Activated CD4-positive, alpha-beta T cell treated with anti-CD3 and anti-CD28 coated beads for 48 hours (primary cell): Measurements from ENCODE around the gene CATSPERB.
"Not testable (repeated sequence)": the region's sequence is repeated elsewhere in the genome, so short reads cannot be mapped to it uniquely, and the experiment has no call there.

ENCODE experiments used
- DNase-seq: peaks from one replicate; pipeline ENCODE4 v3.0.0-alpha.2; 2020

Gene CATSPERB

GRCh38 chr14:91731018-91731417, 868 bp downstream of the CATSPERB start:
- DNase-seq: no peak

DNA sequence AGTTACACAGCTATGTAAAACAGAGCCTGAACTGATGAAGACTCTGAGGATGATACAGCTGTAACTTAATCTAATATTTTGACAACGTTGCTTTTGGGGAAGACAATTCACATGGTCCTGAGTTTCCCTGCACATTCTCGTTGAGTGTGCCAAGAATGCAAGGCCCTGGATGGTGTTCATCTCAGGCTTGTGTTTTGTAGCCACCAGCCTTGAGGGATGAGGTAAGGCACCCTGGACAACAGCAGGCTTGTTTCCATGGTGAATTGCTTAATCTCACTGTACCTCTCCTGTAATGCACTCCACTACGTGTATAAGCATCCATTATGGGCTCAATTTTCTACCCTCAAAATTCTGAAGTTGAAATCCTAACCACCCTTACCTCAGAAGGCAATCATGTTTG, 2.1 kb downstream of the CATSPERB start:
- no peak for DNase-seq

DNA sequence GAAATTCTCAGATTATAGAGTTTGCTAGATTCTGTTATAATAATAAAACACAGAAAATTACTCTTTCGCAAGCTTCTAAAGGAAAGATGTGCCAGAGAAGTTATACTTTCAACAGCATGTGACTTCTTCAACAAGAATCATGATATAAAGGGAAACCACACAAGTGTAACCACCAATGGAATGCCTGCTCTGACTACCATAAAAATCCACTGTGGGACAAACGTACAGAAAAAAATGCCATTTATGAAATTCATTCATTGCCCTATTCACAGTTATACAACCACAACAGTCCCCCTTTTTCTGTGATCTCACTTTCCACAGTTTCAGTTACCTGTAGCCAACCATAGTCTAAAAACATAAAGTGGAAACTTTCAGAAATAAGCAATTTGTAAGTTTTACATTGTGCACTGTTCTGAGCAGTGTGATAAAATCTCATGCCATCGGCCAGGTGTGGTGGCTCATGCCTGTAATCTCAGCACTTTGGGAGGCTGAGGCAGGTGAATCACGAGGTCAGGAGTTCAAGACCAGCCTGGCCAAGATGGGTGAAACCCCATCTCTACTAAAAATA, 3.2 kb downstream of the CATSPERB start:
- peak; percentile 13 for DNase-seq

- DNase-seq: no peak
Observed at GRCh38 chr14:91727121-91727520, 4.8 kb downstream of the CATSPERB start.

- DNase-seq: no peak
Observed at GRCh38 chr14:91723501-91723900, 8.4 kb downstream of the CATSPERB start.

GRCh38 chr14:91722386-91722785, 9.5 kb downstream of the CATSPERB start:
- DNase-seq: no peak

- DNase-seq: no peak
Observed at GRCh38 chr14:91719839-91720238, 12.0 kb downstream of the CATSPERB start.

- no peak for DNase-seq
Observed at GRCh38 chr14:91716999-91717398, 14.9 kb downstream of the CATSPERB start.

DNA sequence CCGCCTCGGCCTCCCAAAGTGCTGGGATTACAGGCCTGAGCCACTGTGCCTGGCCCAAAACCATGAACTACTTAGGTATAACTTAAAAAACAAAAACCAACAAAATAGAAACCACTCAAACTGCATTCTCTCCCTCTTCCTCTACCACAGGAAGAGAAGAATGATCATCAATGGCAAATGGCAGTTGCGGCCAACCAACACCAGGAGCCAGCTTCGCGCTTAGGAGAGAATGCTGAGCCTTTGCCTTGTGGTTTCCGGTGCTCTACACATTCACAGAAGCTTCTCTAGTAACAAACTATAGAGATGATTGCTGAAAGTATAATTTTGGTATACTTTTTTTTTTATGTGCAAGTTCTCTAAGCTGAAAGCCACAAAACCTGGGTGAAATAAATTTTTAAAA, 17.1 kb downstream of the CATSPERB start:
- DNase-seq: peak; percentile 48

DNA sequence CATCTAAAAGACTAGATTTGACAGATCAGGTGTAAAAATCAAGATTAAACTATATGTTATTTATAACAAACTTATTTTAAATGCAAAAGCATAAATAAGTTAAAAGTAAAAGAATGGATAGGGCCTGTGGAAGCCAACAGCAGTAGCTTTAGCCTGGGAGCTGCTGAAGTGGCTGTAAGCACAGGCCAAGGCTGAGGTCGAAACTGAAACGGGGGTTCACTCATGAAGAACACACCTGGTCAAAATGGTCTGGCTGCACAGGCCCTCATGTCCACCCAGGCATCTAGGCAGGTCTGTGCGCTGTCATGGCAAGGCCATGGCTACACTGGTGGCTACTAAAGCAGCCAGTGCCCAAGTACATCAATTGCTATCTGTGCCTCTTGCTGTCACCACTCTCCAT, 23.1 kb downstream of the CATSPERB start:
- no peak for DNase-seq

DNA sequence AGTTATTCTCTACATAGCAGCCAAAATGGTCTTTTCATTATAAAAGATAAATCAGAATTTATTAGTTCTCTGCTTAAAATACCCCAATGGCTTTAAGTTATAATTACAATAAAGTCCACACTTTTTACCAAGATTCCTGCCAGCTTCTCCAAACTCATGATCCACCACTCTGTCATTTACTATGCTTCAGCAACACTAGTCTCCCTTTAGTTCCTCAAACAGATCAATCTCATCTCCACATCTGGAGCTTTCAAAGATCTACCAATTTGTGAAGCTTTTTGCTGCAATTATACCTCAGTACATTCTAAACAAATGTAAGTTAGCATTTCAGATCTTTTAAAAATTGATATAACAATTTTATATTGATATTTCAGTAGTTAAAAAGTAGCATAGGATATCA, 24.9 kb downstream of the CATSPERB start:
- DNase-seq: no peak

DNA sequence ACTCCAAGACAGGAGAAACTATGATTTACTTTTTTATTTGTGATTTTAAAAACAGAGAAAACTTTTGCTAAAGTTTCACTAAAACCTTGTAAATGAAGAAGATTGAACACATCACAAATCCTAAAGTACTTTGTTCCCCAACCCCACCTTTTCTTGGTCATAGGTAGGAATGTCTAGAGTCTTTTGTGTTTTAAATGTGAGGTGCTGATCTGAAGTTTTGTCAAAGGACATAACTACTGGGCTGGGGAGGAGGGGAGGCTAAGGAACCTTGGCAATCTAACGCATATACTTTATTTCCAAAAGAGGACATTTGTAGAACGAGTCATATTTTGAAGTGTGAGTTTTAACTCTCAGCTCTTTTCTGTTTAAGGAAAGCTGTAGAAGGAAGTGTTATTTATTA, 37.2 kb downstream of the CATSPERB start:
- no peak for DNase-seq

DNA sequence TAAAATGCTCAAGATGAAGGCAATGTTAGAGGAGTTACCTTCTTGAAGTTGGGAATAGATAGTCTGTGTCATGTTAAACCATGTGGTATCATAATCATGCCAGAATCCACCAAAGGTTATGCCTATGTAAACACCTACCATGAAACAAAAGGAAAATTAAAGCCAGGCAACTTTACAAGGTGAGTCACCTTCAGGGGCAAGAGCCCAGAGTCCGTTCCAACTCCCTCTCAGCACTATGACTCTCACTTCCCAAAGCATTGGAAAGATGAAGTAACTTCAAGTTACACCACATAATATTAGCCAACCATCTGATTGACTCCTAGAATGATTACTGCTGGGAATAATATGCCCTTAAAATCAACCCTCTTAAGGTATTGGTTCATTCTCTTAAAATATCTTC, 38.5 kb downstream of the CATSPERB start:
- DNase-seq: no peak

DNA sequence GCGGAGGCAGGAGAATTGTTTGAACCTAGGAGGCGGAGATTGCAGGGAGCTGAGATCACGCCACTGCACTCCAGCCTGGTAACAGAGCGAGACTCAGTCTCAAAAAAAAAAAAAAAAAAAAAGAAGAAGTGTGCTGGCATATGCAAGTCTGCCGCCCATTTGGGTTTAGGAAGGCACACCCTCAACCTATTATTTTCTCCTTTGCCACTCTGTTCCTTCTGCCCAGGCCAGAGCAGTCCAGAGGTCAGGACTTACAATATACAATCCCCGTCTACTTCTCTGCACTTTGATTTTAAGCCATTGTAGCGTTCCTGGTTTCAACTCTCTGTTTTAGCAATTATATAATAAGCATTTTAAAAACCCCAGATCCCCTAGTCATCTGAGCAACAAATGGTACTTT, 39.8 kb downstream of the CATSPERB start:
- DNase-seq: no peak

DNA sequence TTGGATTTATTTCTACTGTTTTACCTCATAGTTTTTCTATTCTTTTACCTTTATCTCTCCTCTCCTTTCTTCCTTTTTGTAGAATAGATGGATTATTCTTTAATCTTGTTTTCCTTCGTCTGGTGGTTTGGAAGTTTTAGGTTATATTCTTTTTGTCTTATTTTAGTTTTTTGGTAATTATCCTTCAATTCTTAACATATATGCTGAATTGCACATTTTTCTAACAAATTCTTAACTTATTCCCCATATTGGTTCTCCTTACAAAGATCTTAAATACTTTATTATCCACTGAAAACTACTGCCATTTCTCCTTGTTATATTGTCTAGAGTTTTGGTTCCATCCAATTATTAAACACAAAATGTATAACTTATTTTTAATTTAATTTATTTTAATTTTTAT, 42.3 kb downstream of the CATSPERB start:
- no peak for DNase-seq

- DNase-seq: not testable (repeated sequence)
Observed at GRCh38 chr14:91687436-91687835, 44.5 kb downstream of the CATSPERB start.

GRCh38 chr14:91685600-91685999, 46.3 kb downstream of the CATSPERB start:
- DNase-seq: no peak

DNA sequence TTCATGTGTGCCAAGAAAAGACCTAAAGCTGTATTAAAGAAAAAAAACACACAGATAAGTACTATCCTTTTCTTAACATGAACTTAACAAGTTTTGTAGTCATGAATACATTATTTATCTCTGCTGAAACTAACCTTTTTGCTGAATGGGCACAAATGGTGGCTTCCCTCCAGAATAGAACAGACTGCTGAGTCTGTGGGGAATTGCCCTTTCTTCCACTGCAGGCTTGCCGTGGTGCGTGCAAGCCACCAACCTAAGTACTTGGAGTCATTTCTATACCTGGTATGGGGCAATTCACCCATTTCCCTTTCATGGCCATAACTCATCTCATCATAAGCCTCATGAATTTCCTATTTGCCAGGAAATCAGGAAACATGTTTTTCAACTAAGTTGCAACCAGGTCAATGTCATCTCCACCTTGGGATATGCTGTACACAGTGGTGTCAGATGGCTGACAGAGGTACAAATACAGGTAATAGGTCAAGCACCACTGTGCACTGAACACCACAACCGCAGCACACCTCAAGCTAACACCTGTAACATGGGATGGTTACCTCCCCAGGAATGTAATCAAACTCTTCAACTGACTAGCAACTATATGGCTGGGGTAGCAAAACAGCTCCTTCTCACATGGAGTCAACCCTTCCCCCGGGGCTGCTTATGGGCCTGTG, 49.9 kb downstream of the CATSPERB start:
- peak; percentile 33 for DNase-seq

DNA sequence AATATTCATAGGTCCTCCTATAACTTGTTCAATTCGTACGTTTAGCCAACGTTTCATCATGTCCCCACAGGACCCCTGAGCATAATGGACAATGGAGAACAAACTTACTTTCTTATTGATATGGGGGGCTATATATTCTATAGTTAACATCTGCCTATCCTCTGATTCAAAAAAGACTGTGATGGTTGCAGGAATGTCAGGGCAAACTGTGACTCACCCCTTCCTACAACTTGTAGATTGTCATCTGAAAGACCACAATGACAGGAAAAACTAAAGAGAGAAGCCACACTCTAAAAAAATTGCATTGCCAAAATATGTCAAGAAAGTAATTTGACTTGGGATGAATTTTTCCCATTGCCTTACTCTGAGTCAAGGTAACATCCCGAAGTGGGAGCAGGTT, 50.8 kb downstream of the CATSPERB start:
- DNase-seq: no peak

GRCh38 chr14:91679273-91679672, 52.6 kb downstream of the CATSPERB start:
- no peak for DNase-seq

GRCh38 chr14:91677687-91678086, 54.2 kb downstream of the CATSPERB start:
- not testable (repeated sequence) for DNase-seq

DNA sequence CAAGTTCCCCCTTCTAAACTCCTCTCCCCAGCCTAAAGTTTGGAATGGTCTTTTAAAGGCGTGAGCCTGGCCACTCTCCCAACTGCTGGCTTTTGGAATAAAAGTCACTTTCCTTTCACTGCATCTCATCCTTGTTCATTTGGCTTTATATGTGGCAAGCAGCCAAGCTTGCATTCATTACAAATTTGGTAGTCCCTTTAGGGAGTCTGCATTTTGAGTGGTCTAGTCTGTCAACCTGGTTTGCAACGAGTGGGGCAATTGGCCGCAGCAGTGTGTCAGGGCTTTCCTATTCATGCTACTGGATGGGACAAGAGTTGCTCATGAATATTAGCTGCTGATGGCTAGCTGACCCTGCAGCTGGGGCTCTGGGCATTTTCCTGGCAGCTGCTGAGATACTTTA, 57.0 kb downstream of the CATSPERB start:
- no peak for DNase-seq

- no peak for DNase-seq
Observed at GRCh38 chr14:91669867-91670266, 62.0 kb downstream of the CATSPERB start.

DNA sequence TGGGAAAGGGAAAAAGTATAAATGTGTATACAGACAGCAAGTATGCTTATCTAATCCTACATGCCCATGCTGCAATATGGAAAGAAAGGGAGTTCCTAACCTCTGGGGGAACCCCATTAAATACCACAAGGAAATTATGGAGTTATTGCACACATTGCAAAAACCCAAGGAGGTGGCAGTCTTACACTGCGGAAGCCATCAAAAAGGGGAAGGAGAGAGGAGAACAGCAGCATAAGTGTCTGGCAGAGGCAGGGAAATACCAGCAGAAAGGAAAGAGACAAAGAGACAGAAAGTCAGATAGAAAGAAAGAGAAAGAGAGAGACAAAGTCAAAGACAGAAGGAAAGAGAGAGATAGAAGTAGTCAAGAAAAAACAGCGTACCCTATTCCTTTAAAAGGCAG, 64.8 kb downstream of the CATSPERB start:
- DNase-seq: not testable (repeated sequence)

DNA sequence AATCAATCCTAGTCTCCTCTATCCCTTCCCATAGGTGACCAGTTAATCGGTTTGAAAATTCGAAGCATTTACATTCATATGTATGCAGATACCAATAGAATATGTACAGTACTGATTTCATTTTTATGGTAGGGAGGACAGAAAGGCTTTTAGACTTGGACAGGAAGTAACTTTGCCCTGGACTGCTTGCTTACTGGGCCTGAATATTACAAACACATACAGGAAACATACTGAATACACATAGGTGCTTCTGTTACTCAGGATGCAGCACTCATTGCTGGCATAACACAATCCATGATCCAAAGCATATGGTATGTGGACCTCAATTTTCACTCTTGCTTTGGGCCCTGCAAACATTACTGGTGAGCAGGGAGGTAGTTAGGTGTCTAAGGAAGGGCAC, 71.1 kb downstream of the CATSPERB start:
- no peak for DNase-seq
